ENCODE results near the gene GNAT3. TPM values are rescaled to one million over a fixed set of nuclear protein-coding genes. Genes with fewer than 3 reads are reported as not detected.

Gene GNAT3
- total and polyA plus RNA-seq, 4 donors: not detected

DNA sequence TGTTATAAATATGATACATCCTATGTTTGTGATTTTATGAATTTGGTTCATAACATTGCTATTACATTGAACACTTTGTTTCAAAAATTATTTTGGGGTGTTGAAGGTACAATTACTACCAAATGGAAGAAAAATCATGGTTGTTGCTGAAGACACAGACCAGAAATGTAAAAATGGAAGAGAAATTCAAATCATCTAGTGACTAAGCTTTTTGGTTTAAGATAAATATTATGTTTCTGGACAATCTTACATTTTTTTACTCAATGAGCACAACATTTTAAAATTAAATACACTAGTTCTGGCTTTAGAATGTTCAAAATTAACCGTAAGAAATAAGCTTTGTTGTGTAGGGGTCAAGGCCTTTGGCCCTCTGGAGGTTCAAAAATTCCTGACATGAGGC, 82.7 kb downstream of the GNAT3 start:
- no peaks in the 10 kb centered on the region for H3K36me3 ChIP-seq (ENCODE audit: control insufficient read depth in 4 of 4, insufficient read depth in 3 of 4, low read depth in 1 of 4, low read length in 3 of 4)
- peaks cover 0 to 3% (median 1%) of the 10 kb centered on the region in 4 donors for H3K4me1 ChIP-seq (ENCODE audit: control insufficient read depth in 4 of 4, insufficient read depth in 4 of 4, low read length in 3 of 4)
- WGBS: 82% methylated on average over 1 of the region's 1 CpG
- no peak overlapping the region for H3K4me3 ChIP-seq (ENCODE audit: low read depth in 1 of 3, low read length in 3 of 3)
- no peak overlapping the region for H3K9ac ChIP-seq (ENCODE audit: low read depth in 1 of 2, low read length in 2 of 2)
- H3K27ac ChIP-seq (ENCODE audit: low read depth in 1 of 2, low read length in 2 of 2): no peak overlapping the region
- no peaks in the 10 kb centered on the region for H3K9me3 ChIP-seq (ENCODE audit: control insufficient read depth in 4 of 4, low read length in 3 of 4)
- DNase-seq (ENCODE audit: low spot score): no peak
- no peaks in the 10 kb centered on the region for H3K27me3 ChIP-seq (ENCODE audit: control insufficient read depth in 4 of 4, insufficient read depth in 4 of 4, low read length in 3 of 4)
- TF ChIP-seq GABPA (IDR thresholded peaks at IDR 0.05 in 1 of 2, conservative IDR thresholded peaks at IDR 0.05 in 1 of 2) (no peak), JUND (IDR thresholded peaks at IDR 0.05) (no peak), YY1 (IDR thresholded peaks at IDR 0.05) (no peak), FOXA1 (IDR thresholded peaks at IDR 0.05) (no peak), NR2F2 (IDR thresholded peaks at IDR 0.05) (no peak), EGR1 (IDR thresholded peaks at IDR 0.05; ENCODE audit: low read depth in 2 of 2) (no peak), HNF4A (conservative IDR thresholded peaks at IDR 0.05) (no peak), RXRA (IDR thresholded peaks at IDR 0.05) (no peak)
- TF ChIP-seq, protein P1, sequence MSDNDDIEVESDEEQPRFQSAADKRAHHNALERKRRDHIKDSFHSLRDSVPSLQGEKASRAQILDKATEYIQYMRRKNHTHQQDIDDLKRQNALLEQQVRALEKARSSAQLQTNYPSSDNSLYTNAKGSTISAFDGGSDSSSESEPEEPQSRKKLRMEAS (IDR thresholded peaks at IDR 0.05): no peak
- TF ChIP-seq, protein P2, sequence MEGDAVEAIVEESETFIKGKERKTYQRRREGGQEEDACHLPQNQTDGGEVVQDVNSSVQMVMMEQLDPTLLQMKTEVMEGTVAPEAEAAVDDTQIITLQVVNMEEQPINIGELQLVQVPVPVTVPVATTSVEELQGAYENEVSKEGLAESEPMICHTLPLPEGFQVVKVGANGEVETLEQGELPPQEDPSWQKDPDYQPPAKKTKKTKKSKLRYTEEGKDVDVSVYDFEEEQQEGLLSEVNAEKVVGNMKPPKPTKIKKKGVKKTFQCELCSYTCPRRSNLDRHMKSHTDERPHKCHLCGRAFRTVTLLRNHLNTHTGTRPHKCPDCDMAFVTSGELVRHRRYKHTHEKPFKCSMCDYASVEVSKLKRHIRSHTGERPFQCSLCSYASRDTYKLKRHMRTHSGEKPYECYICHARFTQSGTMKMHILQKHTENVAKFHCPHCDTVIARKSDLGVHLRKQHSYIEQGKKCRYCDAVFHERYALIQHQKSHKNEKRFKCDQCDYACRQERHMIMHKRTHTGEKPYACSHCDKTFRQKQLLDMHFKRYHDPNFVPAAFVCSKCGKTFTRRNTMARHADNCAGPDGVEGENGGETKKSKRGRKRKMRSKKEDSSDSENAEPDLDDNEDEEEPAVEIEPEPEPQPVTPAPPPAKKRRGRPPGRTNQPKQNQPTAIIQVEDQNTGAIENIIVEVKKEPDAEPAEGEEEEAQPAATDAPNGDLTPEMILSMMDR (IDR thresholded peaks at IDR 0.05; ENCODE audit: low read depth, low read length, missing input control): no peak

DNA sequence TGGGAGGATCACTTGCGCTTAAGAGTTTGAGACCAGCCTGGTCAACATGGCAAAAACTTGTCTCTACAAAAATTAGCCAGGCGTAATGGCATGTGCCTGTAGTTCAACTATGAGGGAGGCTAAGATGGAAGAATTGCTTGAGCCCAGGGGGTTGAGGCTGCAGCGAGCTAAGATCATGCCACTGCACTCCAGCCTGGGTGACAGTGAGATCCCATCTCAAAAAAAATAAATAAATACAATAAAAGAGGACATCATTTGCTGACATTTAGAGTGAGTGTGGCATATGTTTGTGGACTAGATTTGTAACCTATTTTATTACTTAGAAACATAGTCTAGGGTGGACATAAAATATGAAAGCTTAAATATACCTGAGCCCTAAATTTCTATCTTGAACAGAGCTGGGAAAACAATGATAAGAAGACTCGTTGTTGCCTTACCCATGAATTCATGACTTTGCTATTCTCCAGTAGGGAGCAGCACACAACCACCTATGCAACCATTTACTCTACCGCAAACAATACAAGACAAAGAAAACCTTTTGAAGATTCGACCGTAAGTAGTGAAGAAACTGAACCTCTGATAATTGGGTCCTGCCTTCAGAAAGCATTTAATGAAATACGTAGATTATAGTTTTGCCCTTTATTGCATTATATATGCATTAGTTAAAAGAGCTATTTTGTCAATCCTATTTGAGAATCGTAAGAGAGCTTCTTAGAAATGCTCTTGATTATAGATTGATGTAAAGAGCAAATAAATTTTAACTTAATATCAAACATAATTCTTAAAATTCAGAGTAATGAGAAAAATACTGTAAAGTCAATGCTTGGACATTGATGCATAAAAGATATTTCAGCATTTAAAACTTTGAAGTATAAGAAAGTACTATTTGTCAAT, 83.5 kb downstream of the GNAT3 start:
- H3K4me1 ChIP-seq (ENCODE audit: control insufficient read depth in 4 of 4, insufficient read depth in 4 of 4, low read length in 3 of 4): peaks cover 0 to 3% (median 1%) of the 10 kb centered on the region in 4 donors
- H3K4me3 ChIP-seq (ENCODE audit: low read depth in 1 of 3, low read length in 3 of 3): no peak overlapping the region
- H3K27ac ChIP-seq (ENCODE audit: low read depth in 1 of 2, low read length in 2 of 2): no peak overlapping the region
- H3K9me3 ChIP-seq (ENCODE audit: control insufficient read depth in 4 of 4, low read length in 3 of 4): no peaks in the 10 kb centered on the region
- no peaks in the 10 kb centered on the region for H3K36me3 ChIP-seq (ENCODE audit: control insufficient read depth in 4 of 4, insufficient read depth in 3 of 4, low read depth in 1 of 4, low read length in 3 of 4)
- no peak for DNase-seq (ENCODE audit: low spot score)
- TF ChIP-seq, protein P3, sequence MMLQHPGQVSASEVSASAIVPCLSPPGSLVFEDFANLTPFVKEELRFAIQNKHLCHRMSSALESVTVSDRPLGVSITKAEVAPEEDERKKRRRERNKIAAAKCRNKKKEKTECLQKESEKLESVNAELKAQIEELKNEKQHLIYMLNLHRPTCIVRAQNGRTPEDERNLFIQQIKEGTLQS (IDR thresholded peaks at IDR 0.05): no peak
- TF ChIP-seq, protein P2 (IDR thresholded peaks at IDR 0.05; ENCODE audit: low read depth, low read length, missing input control): peak; percentile 78
- no peak for TF ChIP-seq HNF4G (IDR thresholded peaks at IDR 0.05)
- TF ChIP-seq RAD21 (IDR thresholded peaks at IDR 0.05): peak; percentile 97 to 99
- peak in 1 of 2 donors; percentile 8 for TF ChIP-seq RXRA (IDR thresholded peaks at IDR 0.05)
- no peaks in the 10 kb centered on the region for H3K27me3 ChIP-seq (ENCODE audit: control insufficient read depth in 4 of 4, insufficient read depth in 4 of 4, low read length in 3 of 4)
- 35% methylated on average over 9 of the region's 9 CpGs for WGBS
- no peak overlapping the region for H3K9ac ChIP-seq (ENCODE audit: low read depth in 1 of 2, low read length in 2 of 2)

Measured in liver (tissue), 9 donors.